GM23338 (cell line): ENCODE measurements around the gene AIP. TPM values are rescaled to one million over a fixed set of nuclear protein-coding genes. Genes with fewer than 3 reads are reported as not detected.

Source experiments
- ATAC-seq: fragments of 200-7000 bp; cut with Tn5 transposase; 3 replicates; pipeline ENCODE4 v1.9.1; 2020
- DNase-seq: peaks from one replicate; pipeline ENCODE4 v3.0.0-alpha.2; 2015; ENCODE audit warnings: low spot score
- H2AFZ ChIP-seq: fragments of 200-600 bp; sonication (generic); 2 replicates; pipeline ENCODE4 v1.8.0; 2016; ENCODE audit warnings: antibody characterized with exemption, mild to moderate bottlenecking, moderate library complexity
- H3F3A ChIP-seq: fragments of 200-600 bp; sonication (generic); replicated peaks from 2 replicates; pipeline ENCODE4 v1.8.0; 2017; ENCODE audit warnings: antibody characterized with exemption, mixed run types, low read depth
- H3K27ac ChIP-seq: fragments of 200-600 bp; sonication (generic); 2 replicates; pipeline ENCODE4 v1.6.1; 2016; ENCODE audit warnings: low read depth
- H3K27me3 ChIP-seq: fragments of 200-600 bp; sonication (generic); 2 replicates; pipeline ENCODE4 v1.8.0; 2016; ENCODE audit warnings: mild to moderate bottlenecking, mixed run types, moderate library complexity; ENCODE audit not compliant: insufficient read depth
- H3K36me3 ChIP-seq: fragments of 200-600 bp; sonication (generic); 2 replicates; pipeline ENCODE4 v1.8.0; 2016; ENCODE audit warnings: mild to moderate bottlenecking; ENCODE audit not compliant: insufficient read depth
- H3K4me1 ChIP-seq: fragments of 200-600 bp; sonication (generic); 2 replicates; pipeline ENCODE4 v1.8.0; 2016; ENCODE audit warnings: mild to moderate bottlenecking, moderate library complexity; ENCODE audit not compliant: insufficient read depth
- H3K4me2 ChIP-seq: fragments of 200-600 bp; sonication (generic); 2 replicates; pipeline ENCODE4 v1.7.1; 2017; ENCODE audit warnings: mixed run types
- H3K4me3 ChIP-seq: fragments of 200-600 bp; sonication (generic); 2 replicates; pipeline ENCODE4 v1.6.1; 2016; ENCODE audit warnings: mixed run types
- H3K79me2 ChIP-seq: fragments of 200-600 bp; sonication (generic); replicated peaks from 2 replicates; pipeline ENCODE4 v1.8.0; 2017; ENCODE audit warnings: mild to moderate bottlenecking; ENCODE audit not compliant: insufficient read depth
- H3K9me2 ChIP-seq: fragments of 200-600 bp; sonication (generic); 2 replicates; pipeline ENCODE4 v1.8.0; 2017; ENCODE audit not compliant: insufficient read depth
- H4K20me1 ChIP-seq: fragments of 200-600 bp; sonication (generic); replicated peaks from 2 replicates; pipeline ENCODE4 v1.8.0; 2017; ENCODE audit warnings: mild to moderate bottlenecking; ENCODE audit not compliant: insufficient read depth
- H3K27ac Mint-ChIP-seq: 2 replicates; pipeline ENCODE4 v1.8.0; 2020; ENCODE audit warnings: inconsistent platforms, mild to moderate bottlenecking, moderate library complexity, mixed read lengths
- H3K27me3 Mint-ChIP-seq: 3 replicates; pipeline ENCODE4 v1.8.0; 2022; ENCODE audit warnings: low read depth, mild to moderate bottlenecking, moderate library complexity, mixed read lengths, inconsistent platforms; ENCODE audit not compliant: insufficient read depth, poor library complexity
- H3K36me3 Mint-ChIP-seq: 3 replicates; pipeline ENCODE4 v1.8.0; 2021; ENCODE audit warnings: low read depth, mild to moderate bottlenecking, inconsistent platforms, moderate library complexity, mixed read lengths
- H3K4me1 Mint-ChIP-seq: 3 replicates; pipeline ENCODE4 v1.8.0; 2020; ENCODE audit warnings: mild to moderate bottlenecking, inconsistent platforms, mixed read lengths
- H3K4me3 Mint-ChIP-seq: 3 replicates; pipeline ENCODE4 v1.8.0; 2021; ENCODE audit warnings: moderate library complexity, mild to moderate bottlenecking, inconsistent platforms, mixed read lengths
- H3K9me3 Mint-ChIP-seq: 3 replicates; pipeline ENCODE4 v1.8.0; 2020; ENCODE audit warnings: moderate library complexity, mild to moderate bottlenecking, inconsistent platforms, mixed read lengths
- CREB1 ChIP-seq: fragments of 250-450 bp; sonication (Bioruptor Pico); IDR thresholded peaks from 2 replicates; pipeline ENCODE4 v1.5.0; 2020; ENCODE audit warnings: low read depth, mild to moderate bottlenecking, moderate library complexity
- EZH2 ChIP-seq: fragments of 200-600 bp; sonication (generic); IDR thresholded peaks from one replicate; pipeline ENCODE4 v1.8.0; 2017; ENCODE audit warnings: antibody characterized with exemption, mild to moderate bottlenecking, low read depth; ENCODE audit not compliant: unreplicated experiment
- EZH2phosphoT487 ChIP-seq: fragments of 200-600 bp; sonication (generic); IDR thresholded peaks from one replicate; pipeline ENCODE4 v1.8.1; 2018; ENCODE audit warnings: antibody characterized with exemption; ENCODE audit not compliant: unreplicated experiment
- JUNB ChIP-seq: IDR thresholded peaks from one replicate; pipeline ENCODE4 v1.6.1; 2016; ENCODE audit warnings: antibody characterized with exemption; ENCODE audit not compliant: unreplicated experiment
- NANOG ChIP-seq: IDR thresholded peaks from 2 replicates; pipeline ENCODE4 v1.6.1; 2016; ENCODE audit warnings: antibody characterized with exemption, borderline replicate concordance
- POLR2AphosphoS5 ChIP-seq: IDR thresholded peaks from 2 replicates; pipeline ENCODE4 v1.6.1; 2016; ENCODE audit warnings: antibody characterized with exemption, low read depth
- STAT1 ChIP-seq: IDR thresholded peaks from one replicate; pipeline ENCODE4 v1.6.1; 2016; ENCODE audit warnings: antibody characterized with exemption; ENCODE audit not compliant: unreplicated experiment
- ZNF114 ChIP-seq: fragments of 250-450 bp; sonication (Bioruptor Pico); IDR thresholded peaks from 2 replicates; pipeline ENCODE4 v1.5.0; 2020; ENCODE audit warnings: mild to moderate bottlenecking, moderate library complexity
- ZNF331 ChIP-seq: fragments of 250-450 bp; sonication (Bioruptor Pico); IDR thresholded peaks from 2 replicates; pipeline ENCODE4 v1.5.0; 2020; ENCODE audit warnings: low read depth, mild to moderate bottlenecking, moderate library complexity
- polyA plus RNA-seq: library from polyadenylated mRNA; unstranded; fragments of >200 nt; fragmentation: Nextera tagmentation; extraction: Ambion mirVana; gene quantifications from 2 replicates; pipeline ENCODE4 v1.2.1, GENCODE V29; 2016
- total RNA-seq: library from RNA; depleted of rRNA; stranded (reverse); fragments of >200 nt; shearing (Covaris generic); gene quantifications from 2 replicates; pipeline ENCODE4 v1.2.3, GENCODE V29; 2014
- TF ChIP-seq, protein P1 (sequence below), 2 experiments: fragments of 200-600 bp in 1 of 2; sonication (generic) in 1 of 2; conservative IDR thresholded peaks; 2 replicates each; pipeline versions ENCODE4 v1.5.1 to v1.6.1; 2016 to 2017; ENCODE audit warnings: antibody characterized with exemption in 2 of 2, low read depth in 2 of 2, mild to moderate bottlenecking in 2 of 2, moderate library complexity in 1 of 2
- TF ChIP-seq, protein P2 (sequence below): fragments of 250-450 bp; sonication (Bioruptor Pico); IDR thresholded peaks from 2 replicates; pipeline ENCODE4 v1.5.0; 2020; ENCODE audit warnings: mild to moderate bottlenecking, moderate library complexity
- TF ChIP-seq, protein P3 (sequence below): IDR thresholded peaks from 2 replicates; pipeline ENCODE4 v1.6.1; 2016; ENCODE audit warnings: antibody characterized with exemption
- TF ChIP-seq, protein P4 (sequence below): IDR thresholded peaks from one replicate; pipeline ENCODE4 v1.6.1; 2018; ENCODE audit warnings: antibody characterized with exemption; ENCODE audit not compliant: unreplicated experiment

AIP gene
- total and polyA plus RNA-seq, 2 experiments from 2014 or later, result 29.1 to 32.1 TPM

DNA sequence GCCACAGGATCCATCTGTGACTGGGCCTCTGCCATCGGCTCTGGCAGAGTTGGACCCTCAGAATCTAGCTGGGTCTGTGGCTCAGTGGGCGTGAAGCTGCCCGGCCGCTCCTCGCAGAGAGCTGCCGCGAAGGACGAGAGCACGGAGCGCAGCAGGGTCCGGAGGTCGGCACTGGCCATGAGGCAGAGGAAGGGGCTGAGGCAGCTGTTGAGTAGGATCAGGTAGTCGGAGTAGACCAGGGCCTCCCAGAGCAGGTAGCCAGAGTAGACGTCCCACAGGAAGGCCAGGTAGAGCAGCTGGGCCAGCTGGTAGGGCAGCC is 31.2 kb upstream of the AIP start:
- no peaks in the 10 kb centered on the region for H3K27me3 ChIP-seq
- no peak overlapping the region for H3K27ac Mint-ChIP-seq
- H3K4me2 ChIP-seq, result no peak overlapping the region
- H3K4me1 ChIP-seq, result no peaks in the 10 kb centered on the region
- no peaks in the 10 kb centered on the region for H3K36me3 Mint-ChIP-seq
- H3K27ac ChIP-seq, result no peak overlapping the region
- H3K9me2 ChIP-seq, result no peaks in the 10 kb centered on the region
- no peaks in the 10 kb centered on the region for H3K79me2 ChIP-seq
- TF ChIP-seq ZNF114 (no peak), CREB1 (CRISPR knock-in tag) (no peak), EZH2 (no peak), POLR2AphosphoS5 (no peak), NANOG (no peak), STAT1 (no peak), JUNB (no peak), EZH2phosphoT487 (no peak), ZNF331 (CRISPR knock-in tag) (no peak)
- TF ChIP-seq, protein P1, sequence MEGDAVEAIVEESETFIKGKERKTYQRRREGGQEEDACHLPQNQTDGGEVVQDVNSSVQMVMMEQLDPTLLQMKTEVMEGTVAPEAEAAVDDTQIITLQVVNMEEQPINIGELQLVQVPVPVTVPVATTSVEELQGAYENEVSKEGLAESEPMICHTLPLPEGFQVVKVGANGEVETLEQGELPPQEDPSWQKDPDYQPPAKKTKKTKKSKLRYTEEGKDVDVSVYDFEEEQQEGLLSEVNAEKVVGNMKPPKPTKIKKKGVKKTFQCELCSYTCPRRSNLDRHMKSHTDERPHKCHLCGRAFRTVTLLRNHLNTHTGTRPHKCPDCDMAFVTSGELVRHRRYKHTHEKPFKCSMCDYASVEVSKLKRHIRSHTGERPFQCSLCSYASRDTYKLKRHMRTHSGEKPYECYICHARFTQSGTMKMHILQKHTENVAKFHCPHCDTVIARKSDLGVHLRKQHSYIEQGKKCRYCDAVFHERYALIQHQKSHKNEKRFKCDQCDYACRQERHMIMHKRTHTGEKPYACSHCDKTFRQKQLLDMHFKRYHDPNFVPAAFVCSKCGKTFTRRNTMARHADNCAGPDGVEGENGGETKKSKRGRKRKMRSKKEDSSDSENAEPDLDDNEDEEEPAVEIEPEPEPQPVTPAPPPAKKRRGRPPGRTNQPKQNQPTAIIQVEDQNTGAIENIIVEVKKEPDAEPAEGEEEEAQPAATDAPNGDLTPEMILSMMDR (conservative IDR thresholded peaks at IDR 0.05; ENCODE audit: low read depth in 2 of 2), result no peak
- TF ChIP-seq, protein P2, sequence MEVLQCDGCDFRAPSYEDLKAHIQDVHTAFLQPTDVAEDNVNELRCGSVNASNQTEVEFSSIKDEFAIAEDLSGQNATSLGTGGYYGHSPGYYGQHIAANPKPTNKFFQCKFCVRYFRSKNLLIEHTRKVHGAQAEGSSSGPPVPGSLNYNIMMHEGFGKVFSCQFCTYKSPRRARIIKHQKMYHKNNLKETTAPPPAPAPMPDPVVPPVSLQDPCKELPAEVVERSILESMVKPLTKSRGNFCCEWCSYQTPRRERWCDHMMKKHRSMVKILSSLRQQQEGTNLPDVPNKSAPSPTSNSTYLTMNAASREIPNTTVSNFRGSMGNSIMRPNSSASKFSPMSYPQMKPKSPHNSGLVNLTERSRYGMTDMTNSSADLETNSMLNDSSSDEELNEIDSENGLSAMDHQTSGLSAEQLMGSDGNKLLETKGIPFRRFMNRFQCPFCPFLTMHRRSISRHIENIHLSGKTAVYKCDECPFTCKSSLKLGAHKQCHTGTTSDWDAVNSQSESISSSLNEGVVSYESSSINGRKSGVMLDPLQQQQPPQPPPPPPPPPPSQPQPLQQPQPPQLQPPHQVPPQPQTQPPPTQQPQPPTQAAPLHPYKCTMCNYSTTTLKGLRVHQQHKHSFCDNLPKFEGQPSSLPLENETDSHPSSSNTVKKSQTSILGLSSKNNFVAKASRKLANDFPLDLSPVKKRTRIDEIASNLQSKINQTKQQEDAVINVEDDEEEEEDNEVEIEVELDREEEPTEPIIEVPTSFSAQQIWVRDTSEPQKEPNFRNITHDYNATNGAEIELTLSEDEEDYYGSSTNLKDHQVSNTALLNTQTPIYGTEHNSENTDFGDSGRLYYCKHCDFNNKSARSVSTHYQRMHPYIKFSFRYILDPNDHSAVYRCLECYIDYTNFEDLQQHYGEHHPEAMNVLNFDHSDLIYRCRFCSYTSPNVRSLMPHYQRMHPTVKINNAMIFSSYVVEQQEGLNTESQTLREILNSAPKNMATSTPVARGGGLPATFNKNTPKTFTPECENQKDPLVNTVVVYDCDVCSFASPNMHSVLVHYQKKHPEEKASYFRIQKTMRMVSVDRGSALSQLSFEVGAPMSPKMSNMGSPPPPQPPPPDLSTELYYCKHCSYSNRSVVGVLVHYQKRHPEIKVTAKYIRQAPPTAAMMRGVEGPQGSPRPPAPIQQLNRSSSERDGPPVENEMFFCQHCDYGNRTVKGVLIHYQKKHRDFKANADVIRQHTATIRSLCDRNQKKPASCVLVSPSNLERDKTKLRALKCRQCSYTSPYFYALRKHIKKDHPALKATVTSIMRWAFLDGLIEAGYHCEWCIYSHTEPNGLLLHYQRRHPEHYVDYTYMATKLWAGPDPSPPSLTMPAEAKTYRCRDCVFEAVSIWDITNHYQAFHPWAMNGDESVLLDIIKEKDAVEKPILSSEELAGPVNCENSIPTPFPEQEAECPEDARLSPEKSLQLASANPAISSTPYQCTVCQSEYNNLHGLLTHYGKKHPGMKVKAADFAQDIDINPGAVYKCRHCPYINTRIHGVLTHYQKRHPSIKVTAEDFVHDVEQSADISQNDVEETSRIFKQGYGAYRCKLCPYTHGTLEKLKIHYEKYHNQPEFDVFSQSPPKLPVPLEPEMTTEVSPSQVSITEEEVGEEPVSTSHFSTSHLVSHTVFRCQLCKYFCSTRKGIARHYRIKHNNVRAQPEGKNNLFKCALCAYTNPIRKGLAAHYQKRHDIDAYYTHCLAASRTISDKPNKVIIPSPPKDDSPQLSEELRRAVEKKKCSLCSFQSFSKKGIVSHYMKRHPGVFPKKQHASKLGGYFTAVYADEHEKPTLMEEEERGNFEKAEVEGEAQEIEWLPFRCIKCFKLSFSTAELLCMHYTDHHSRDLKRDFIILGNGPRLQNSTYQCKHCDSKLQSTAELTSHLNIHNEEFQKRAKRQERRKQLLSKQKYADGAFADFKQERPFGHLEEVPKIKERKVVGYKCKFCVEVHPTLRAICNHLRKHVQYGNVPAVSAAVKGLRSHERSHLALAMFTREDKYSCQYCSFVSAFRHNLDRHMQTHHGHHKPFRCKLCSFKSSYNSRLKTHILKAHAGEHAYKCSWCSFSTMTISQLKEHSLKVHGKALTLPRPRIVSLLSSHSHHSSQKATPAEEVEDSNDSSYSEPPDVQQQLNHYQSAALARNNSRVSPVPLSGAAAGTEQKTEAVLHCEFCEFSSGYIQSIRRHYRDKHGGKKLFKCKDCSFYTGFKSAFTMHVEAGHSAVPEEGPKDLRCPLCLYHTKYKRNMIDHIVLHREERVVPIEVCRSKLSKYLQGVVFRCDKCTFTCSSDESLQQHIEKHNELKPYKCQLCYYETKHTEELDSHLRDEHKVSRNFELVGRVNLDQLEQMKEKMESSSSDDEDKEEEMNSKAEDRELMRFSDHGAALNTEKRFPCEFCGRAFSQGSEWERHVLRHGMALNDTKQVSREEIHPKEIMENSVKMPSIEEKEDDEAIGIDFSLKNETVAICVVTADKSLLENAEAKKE, result no peak
- TF ChIP-seq, protein P3, sequence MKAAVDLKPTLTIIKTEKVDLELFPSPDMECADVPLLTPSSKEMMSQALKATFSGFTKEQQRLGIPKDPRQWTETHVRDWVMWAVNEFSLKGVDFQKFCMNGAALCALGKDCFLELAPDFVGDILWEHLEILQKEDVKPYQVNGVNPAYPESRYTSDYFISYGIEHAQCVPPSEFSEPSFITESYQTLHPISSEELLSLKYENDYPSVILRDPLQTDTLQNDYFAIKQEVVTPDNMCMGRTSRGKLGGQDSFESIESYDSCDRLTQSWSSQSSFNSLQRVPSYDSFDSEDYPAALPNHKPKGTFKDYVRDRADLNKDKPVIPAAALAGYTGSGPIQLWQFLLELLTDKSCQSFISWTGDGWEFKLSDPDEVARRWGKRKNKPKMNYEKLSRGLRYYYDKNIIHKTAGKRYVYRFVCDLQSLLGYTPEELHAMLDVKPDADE, result no peak
- TF ChIP-seq, protein P4, sequence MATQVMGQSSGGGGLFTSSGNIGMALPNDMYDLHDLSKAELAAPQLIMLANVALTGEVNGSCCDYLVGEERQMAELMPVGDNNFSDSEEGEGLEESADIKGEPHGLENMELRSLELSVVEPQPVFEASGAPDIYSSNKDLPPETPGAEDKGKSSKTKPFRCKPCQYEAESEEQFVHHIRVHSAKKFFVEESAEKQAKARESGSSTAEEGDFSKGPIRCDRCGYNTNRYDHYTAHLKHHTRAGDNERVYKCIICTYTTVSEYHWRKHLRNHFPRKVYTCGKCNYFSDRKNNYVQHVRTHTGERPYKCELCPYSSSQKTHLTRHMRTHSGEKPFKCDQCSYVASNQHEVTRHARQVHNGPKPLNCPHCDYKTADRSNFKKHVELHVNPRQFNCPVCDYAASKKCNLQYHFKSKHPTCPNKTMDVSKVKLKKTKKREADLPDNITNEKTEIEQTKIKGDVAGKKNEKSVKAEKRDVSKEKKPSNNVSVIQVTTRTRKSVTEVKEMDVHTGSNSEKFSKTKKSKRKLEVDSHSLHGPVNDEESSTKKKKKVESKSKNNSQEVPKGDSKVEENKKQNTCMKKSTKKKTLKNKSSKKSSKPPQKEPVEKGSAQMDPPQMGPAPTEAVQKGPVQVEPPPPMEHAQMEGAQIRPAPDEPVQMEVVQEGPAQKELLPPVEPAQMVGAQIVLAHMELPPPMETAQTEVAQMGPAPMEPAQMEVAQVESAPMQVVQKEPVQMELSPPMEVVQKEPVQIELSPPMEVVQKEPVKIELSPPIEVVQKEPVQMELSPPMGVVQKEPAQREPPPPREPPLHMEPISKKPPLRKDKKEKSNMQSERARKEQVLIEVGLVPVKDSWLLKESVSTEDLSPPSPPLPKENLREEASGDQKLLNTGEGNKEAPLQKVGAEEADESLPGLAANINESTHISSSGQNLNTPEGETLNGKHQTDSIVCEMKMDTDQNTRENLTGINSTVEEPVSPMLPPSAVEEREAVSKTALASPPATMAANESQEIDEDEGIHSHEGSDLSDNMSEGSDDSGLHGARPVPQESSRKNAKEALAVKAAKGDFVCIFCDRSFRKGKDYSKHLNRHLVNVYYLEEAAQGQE, result no peak
- no peak overlapping the region for H2AFZ ChIP-seq
- H3K4me1 Mint-ChIP-seq, result no peaks in the 10 kb centered on the region
- H3K9me3 Mint-ChIP-seq, result no peaks in the 10 kb centered on the region
- H3K27me3 Mint-ChIP-seq, result peaks cover 14% of the 10 kb centered on the region
- no peaks in the 10 kb centered on the region for H3F3A ChIP-seq
- ATAC-seq, result no peak
- no peaks in the 10 kb centered on the region for H3K36me3 ChIP-seq
- no peak overlapping the region for H3K4me3 ChIP-seq
- DNase-seq, result no peak
- no peaks in the 10 kb centered on the region for H4K20me1 ChIP-seq
- H3K4me3 Mint-ChIP-seq, result no peak overlapping the region
